Nephron (organoid): ENCODE data around the gene TNFRSF9.
"Not testable (repeated sequence)": the region's sequence is repeated elsewhere in the genome, so short reads cannot be mapped to it uniquely, and the experiment has no call there.

ENCODE experiments used
- H3K27ac Mint-ChIP-seq, 3 experiments: 2 replicates each; pipeline ENCODE4 v1.8.0; 2020; ENCODE audit warnings: mixed read lengths in 3 of 3, mild to moderate bottlenecking in 2 of 3, moderate library complexity in 1 of 3
- H3K27me3 Mint-ChIP-seq: 2 replicates; pipeline ENCODE4 v1.8.0; 2021; ENCODE audit warnings: low read depth, mild to moderate bottlenecking, moderate library complexity, mixed read lengths
- H3K36me3 Mint-ChIP-seq: 2 replicates; pipeline ENCODE4 v1.8.0; 2020; ENCODE audit warnings: low read depth, mixed read lengths
- H3K4me1 Mint-ChIP-seq: 2 replicates; pipeline ENCODE4 v1.8.0; 2020; ENCODE audit warnings: mixed read lengths
- H3K4me3 Mint-ChIP-seq, 3 experiments: 2 replicates each; pipeline ENCODE4 v1.8.0; 2020; ENCODE audit warnings: mild to moderate bottlenecking in 3 of 3, mixed read lengths in 3 of 3, moderate library complexity in 2 of 3
- H3K9me3 Mint-ChIP-seq: 2 replicates; pipeline ENCODE4 v1.8.0; 2020; ENCODE audit warnings: mixed read lengths
- CTCF ChIP-seq, 3 experiments: fragments of 200-600 bp; sonication (generic); IDR thresholded peaks; one replicate each; pipeline ENCODE4 v1.5.0; 2021; ENCODE audit warnings: antibody characterized with exemption in 3 of 3; ENCODE audit not compliant: unreplicated experiment in 3 of 3

Gene TNFRSF9

GRCh38 chr1:7956218-7957032 lies 15.8 kb upstream of the TNFRSF9 start:
- no peak overlapping the region for H3K4me3 Mint-ChIP-seq

GRCh38 chr1:7954683-7955082 lies 14.0 kb upstream of the TNFRSF9 start:
- Mint-ChIP-seq H3K4me1 (no peaks in the 10 kb centered on the region), H3K27me3 (peaks cover 7% of the 10 kb centered on the region), H3K9me3 (no peaks in the 10 kb centered on the region), H3K36me3 (no peaks in the 10 kb centered on the region), H3K27ac (no peak overlapping the region), H3K4me3 (no peak overlapping the region)
- TF ChIP-seq CTCF (IDR thresholded peaks at IDR 0.05; ENCODE audit: unreplicated experiment in 3 of 3): no peak

More at GRCh38 chr1:7956218-7957032, 15.8 kb upstream of the TNFRSF9 start:
- peaks cover 7% of the 10 kb centered on the region for H3K4me1 Mint-ChIP-seq
- H3K9me3 Mint-ChIP-seq: no peaks in the 10 kb centered on the region
- no peak overlapping the region for H3K27ac Mint-ChIP-seq
- H3K27me3 Mint-ChIP-seq: peaks cover 7% of the 10 kb centered on the region
- TF ChIP-seq CTCF (IDR thresholded peaks at IDR 0.05; ENCODE audit: unreplicated experiment in 3 of 3): no peak
- H3K36me3 Mint-ChIP-seq: no peaks in the 10 kb centered on the region

- Mint-ChIP-seq H3K27ac (no peak overlapping the region), H3K36me3 (no peaks in the 10 kb centered on the region), H3K4me3 (no peak overlapping the region), H3K4me1 (no peaks in the 10 kb centered on the region), H3K27me3 (peaks cover 7% of the 10 kb centered on the region), H3K9me3 (no peaks in the 10 kb centered on the region)
- no peak for TF ChIP-seq CTCF (IDR thresholded peaks at IDR 0.05; ENCODE audit: unreplicated experiment in 3 of 3)
These were observed 13.4 kb upstream of the TNFRSF9 start for GRCh38 chr1:7953850-7954609.

GRCh38 chr1:7952791-7953190 lies 12.2 kb upstream of the TNFRSF9 start:
- not testable (repeated sequence) for H3K4me1 Mint-ChIP-seq, H3K36me3 Mint-ChIP-seq, H3K9me3 Mint-ChIP-seq, H3K27me3 Mint-ChIP-seq, H3K4me3 Mint-ChIP-seq, H3K27ac Mint-ChIP-seq

GRCh38 chr1:7948960-7949359 lies 8.3 kb upstream of the TNFRSF9 start:
- H3K36me3 Mint-ChIP-seq: no peaks in the 10 kb centered on the region
- H3K27me3 Mint-ChIP-seq: peaks cover 4% of the 10 kb centered on the region
- H3K4me3 Mint-ChIP-seq: no peak overlapping the region
- no peaks in the 10 kb centered on the region for H3K9me3 Mint-ChIP-seq
- no peak overlapping the region for H3K27ac Mint-ChIP-seq
- H3K4me1 Mint-ChIP-seq: no peaks in the 10 kb centered on the region
- no peak for TF ChIP-seq CTCF (IDR thresholded peaks at IDR 0.05; ENCODE audit: unreplicated experiment in 3 of 3)

- Mint-ChIP-seq H3K4me3 (no peak overlapping the region), H3K9me3 (no peaks in the 10 kb centered on the region), H3K27me3 (peaks cover 55% of the 10 kb centered on the region), H3K4me1 (peaks cover 8% of the 10 kb centered on the region), H3K36me3 (no peaks in the 10 kb centered on the region), H3K27ac (no peak overlapping the region)
- TF ChIP-seq CTCF (IDR thresholded peaks at IDR 0.05; ENCODE audit: unreplicated experiment in 3 of 3): no peak
These were observed 2.6 kb upstream of the TNFRSF9 start for GRCh38 chr1:7943251-7943650.
